ENCODE measurements around the gene DNAH14.

DNAH14 gene

GRCh38 chr1:225418598-225418997 is 489.1 kb downstream of the DNAH14 start (continued):
- TF ChIP-seq REST (tag by site-specific recombination; IDR thresholded peaks at IDR 0.05) = peak; percentile 73; the same call in 1 of the 2 replicates
- TF ChIP-seq ZNF785 (tag by site-specific recombination; IDR thresholded peaks at IDR 0.05) = no peak
- TF ChIP-seq ZNF155 (tag by site-specific recombination; IDR thresholded peaks at IDR 0.05) = no peak
- no peak for TF ChIP-seq ZNF501 (tag by site-specific recombination; IDR thresholded peaks at IDR 0.05)
- no peak for TF ChIP-seq ZSCAN16 (tag by site-specific recombination; IDR thresholded peaks at IDR 0.05)
- peak; percentile 37; the same call in 1 of the 2 replicates for TF ChIP-seq EGR2 (tag by site-specific recombination; IDR thresholded peaks at IDR 0.05; ENCODE audit: low read depth)
- no peak for TF ChIP-seq ZFP69B (tag by site-specific recombination; IDR thresholded peaks at IDR 0.05)
- TF ChIP-seq ZNF280D (tag by site-specific recombination; IDR thresholded peaks at IDR 0.05) = no peak
- no peak for TF ChIP-seq ZNF354C (tag by site-specific recombination; IDR thresholded peaks at IDR 0.05; ENCODE audit: borderline replicate concordance, low read depth)
- TF ChIP-seq ZNF24 (tag by site-specific recombination; IDR thresholded peaks at IDR 0.05) = no peak
- no peak for TF ChIP-seq ZBTB17 (tag by site-specific recombination; IDR thresholded peaks at IDR 0.05)

GRCh38 chr1:225422031-225422605 is 492.6 kb downstream of the DNAH14 start:
- no peak for TF ChIP-seq ZNF660 (tag by site-specific recombination; IDR thresholded peaks at IDR 0.05)
- 0 out of 2 replicates have a peak, but pooled peaks have one; percentile 9 for TF ChIP-seq IKZF3 (tag by site-specific recombination; IDR thresholded peaks at IDR 0.05)
- ChIA-PET POLR2A (interaction anchor here (0.7 kb wide), 1 partner anchor 103 kb away, joined by 3 read pairs; no protein-coding TSS in a partner anchor), CTCF (no interaction called here)
- H3K9me3 ChIP-seq (ENCODE audit: control insufficient read depth, insufficient read depth, low read depth, low read length) = no peaks in the 10 kb centered on the region
- H3K4me3 ChIP-seq (ENCODE audit: low read depth, low read length) = no peak overlapping the region
- H3K27ac ChIP-seq (ENCODE audit: extremely low read depth, low read depth, low read length) = no peak overlapping the region
- H3K4me1 ChIP-seq (ENCODE audit: control insufficient read depth, insufficient read depth, low read length) = peaks cover 40% of the 10 kb centered on the region
- H3K36me3 ChIP-seq (ENCODE audit: control insufficient read depth in 2 of 2, insufficient read depth in 1 of 2, low read length in 2 of 2) = peaks cover 48 to 53% of the 10 kb centered on the region in 2 experiments

GRCh38 chr1:225422795-225423517 is 493.5 kb downstream of the DNAH14 start:
- Histone ChIP-seq H3K4me1 (ENCODE audit: control insufficient read depth, insufficient read depth, low read length) (peaks cover 39% of the 10 kb centered on the region), H3K9me3 (ENCODE audit: control insufficient read depth, insufficient read depth, low read depth, low read length) (no peaks in the 10 kb centered on the region), H3K27ac (ENCODE audit: extremely low read depth, low read depth, low read length) (0 out of 2 replicates have a peak overlapping the region, but pooled peaks have one; percentile 2), H3K36me3 (ENCODE audit: control insufficient read depth in 2 of 2, insufficient read depth in 1 of 2, low read length in 2 of 2) (peaks cover 39 to 45% of the 10 kb centered on the region in 2 experiments), H3K4me3 (ENCODE audit: low read depth, low read length) (no peak overlapping the region)
- POLR2A ChIA-PET = no interaction called here
- CTCF ChIA-PET = interaction anchor here (0.7 to 4.4 kb wide), 2 partner anchors 103 to 1908 kb away, joined by 3 to 16 read pairs; no protein-coding TSS in a partner anchor
- TF ChIP-seq BCL11B (tag by site-specific recombination; IDR thresholded peaks at IDR 0.05; ENCODE audit: low read depth) (0 out of 2 replicates have a peak, but pooled peaks have one; percentile 18), ZNF555 (tag by site-specific recombination; conservative IDR thresholded peaks at IDR 0.05) (no peak), PRDM10 (tag by site-specific recombination; IDR thresholded peaks at IDR 0.05) (peak; percentile 44; the same call in 1 of the 2 replicates), ZSCAN30 (tag by site-specific recombination; IDR thresholded peaks at IDR 0.05) (0 out of 2 replicates have a peak, but pooled peaks have one; percentile 14), ZNF449 (tag by site-specific recombination; IDR thresholded peaks at IDR 0.05) (peak; percentile 52; the same call in 1 of the 2 replicates), SALL2 (tag by site-specific recombination; IDR thresholded peaks at IDR 0.05; ENCODE audit: borderline replicate concordance) (no peak), ZBTB17 (tag by site-specific recombination; IDR thresholded peaks at IDR 0.05) (peak; percentile 53; the same call in 1 of the 2 replicates)
